ENCODE results near the gene ZBTB46. TPM values are rescaled to one million over a fixed set of nuclear protein-coding genes. Genes with fewer than 3 reads are reported as not detected.

Gene ZBTB46
- total RNA-seq, 2 experiments from 2014 or later: 0.67 to 1.3 TPM

DNA sequence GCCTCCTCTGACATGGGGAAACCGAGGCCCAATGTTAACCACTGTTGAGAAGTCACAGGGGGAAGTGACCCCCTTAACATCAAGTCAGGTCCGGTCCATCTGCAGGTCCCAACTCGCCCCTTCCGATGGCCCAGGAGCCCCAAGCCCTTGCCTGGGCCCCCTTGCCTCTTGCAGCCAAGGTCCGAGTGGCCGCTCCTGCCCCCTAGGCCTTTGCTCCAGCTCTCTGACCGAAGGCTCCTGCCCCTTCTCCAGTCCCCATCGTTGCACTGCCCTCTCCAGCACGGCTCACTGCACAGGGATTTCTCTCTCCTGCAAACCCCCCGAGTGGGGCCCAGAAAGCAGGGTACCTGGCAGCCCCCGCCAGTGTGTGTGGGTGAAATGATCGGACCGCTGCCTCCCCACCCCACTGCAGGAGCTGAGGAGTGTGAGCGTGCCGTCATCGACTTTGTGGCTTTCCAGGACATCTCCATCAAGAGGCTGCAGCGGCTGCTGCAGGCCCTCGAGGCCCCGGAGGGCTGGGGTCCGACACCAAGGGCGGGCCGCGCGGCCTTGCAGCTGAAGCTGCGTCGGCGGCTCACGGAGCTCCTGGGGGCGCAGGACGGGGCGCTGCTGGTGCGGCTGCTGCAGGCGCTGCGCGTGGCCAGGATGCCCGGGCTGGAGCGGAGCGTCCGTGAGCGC is 133.1 kb downstream of the ZBTB46 start:
- H3K27ac ChIP-seq (ENCODE audit: low read depth, low read length, poor library complexity, severe bottlenecking): no peak overlapping the region
- no peaks in the 10 kb centered on the region for H3K9me2 ChIP-seq (ENCODE audit: insufficient read depth, low read length)
- peaks cover 35% of the 10 kb centered on the region for H3K36me3 ChIP-seq (ENCODE audit: insufficient read depth, low read length)
- no peak overlapping the region for H2AFZ ChIP-seq (ENCODE audit: low read length)
- H3K4me3 ChIP-seq (ENCODE audit: low read depth, low read length, poor library complexity, severe bottlenecking): no peak overlapping the region
- H3K79me2 ChIP-seq (ENCODE audit: insufficient read depth, low read depth, low read length): no peaks in the 10 kb centered on the region
- ChIA-PET CTCF (ENCODE audit: unreplicated experiment) (no interaction called here), POLR2A (no interaction called here)
- no peaks in the 10 kb centered on the region for H4K20me1 ChIP-seq (ENCODE audit: insufficient read depth, low read length)
- peaks cover 9% of the 10 kb centered on the region for H3K4me1 ChIP-seq (ENCODE audit: insufficient read depth, low read length, poor library complexity, severe bottlenecking)
- DNase-seq (ENCODE audit: low spot score): no peak
- TF ChIP-seq EZH2phosphoT487 (IDR thresholded peaks at IDR 0.05; ENCODE audit: borderline replicate concordance, low read depth, low read length): no peak
- TF ChIP-seq, protein P1, sequence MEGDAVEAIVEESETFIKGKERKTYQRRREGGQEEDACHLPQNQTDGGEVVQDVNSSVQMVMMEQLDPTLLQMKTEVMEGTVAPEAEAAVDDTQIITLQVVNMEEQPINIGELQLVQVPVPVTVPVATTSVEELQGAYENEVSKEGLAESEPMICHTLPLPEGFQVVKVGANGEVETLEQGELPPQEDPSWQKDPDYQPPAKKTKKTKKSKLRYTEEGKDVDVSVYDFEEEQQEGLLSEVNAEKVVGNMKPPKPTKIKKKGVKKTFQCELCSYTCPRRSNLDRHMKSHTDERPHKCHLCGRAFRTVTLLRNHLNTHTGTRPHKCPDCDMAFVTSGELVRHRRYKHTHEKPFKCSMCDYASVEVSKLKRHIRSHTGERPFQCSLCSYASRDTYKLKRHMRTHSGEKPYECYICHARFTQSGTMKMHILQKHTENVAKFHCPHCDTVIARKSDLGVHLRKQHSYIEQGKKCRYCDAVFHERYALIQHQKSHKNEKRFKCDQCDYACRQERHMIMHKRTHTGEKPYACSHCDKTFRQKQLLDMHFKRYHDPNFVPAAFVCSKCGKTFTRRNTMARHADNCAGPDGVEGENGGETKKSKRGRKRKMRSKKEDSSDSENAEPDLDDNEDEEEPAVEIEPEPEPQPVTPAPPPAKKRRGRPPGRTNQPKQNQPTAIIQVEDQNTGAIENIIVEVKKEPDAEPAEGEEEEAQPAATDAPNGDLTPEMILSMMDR (conservative IDR thresholded peaks at IDR 0.05; ENCODE audit: low read length): no peak
- H3K9me3 ChIP-seq (ENCODE audit: low read length): no peaks in the 10 kb centered on the region
- BruUV-seq (replicated peaks): no TSS peak
- no peak overlapping the region for H3K4me2 ChIP-seq (ENCODE audit: low read length)
- intact Hi-C loops (cut with micrococcal nuclease; ENCODE audit: unreplicated experiment): no loop called here

DNA sequence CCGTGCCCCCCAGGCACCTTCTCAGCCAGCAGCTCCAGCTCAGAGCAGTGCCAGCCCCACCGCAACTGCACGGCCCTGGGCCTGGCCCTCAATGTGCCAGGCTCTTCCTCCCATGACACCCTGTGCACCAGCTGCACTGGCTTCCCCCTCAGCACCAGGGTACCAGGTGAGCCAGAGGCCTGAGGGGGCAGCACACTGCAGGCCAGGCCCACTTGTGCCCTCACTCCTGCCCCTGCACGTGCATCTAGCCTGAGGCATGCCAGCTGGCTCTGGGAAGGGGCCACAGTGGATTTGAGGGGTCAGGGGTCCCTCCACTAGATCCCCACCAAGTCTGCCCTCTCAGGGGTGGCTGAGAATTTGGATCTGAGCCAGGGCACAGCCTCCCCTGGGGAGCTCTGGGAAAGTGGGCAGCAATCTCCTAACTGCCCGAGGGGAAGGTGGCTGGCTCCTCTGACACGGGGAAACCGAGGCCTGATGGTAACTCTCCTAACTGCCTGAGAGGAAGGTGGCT is 133.7 kb downstream of the ZBTB46 start:
- Histone ChIP-seq H3K4me2 (ENCODE audit: low read length) (no peak overlapping the region), H3K79me2 (ENCODE audit: insufficient read depth, low read depth, low read length) (no peaks in the 10 kb centered on the region), H3K36me3 (ENCODE audit: insufficient read depth, low read length) (peaks cover 32% of the 10 kb centered on the region), H3K27ac (ENCODE audit: low read depth, low read length, poor library complexity, severe bottlenecking) (no peak overlapping the region), H4K20me1 (ENCODE audit: insufficient read depth, low read length) (no peaks in the 10 kb centered on the region), H3K9me2 (ENCODE audit: insufficient read depth, low read length) (no peaks in the 10 kb centered on the region), H2AFZ (ENCODE audit: low read length) (no peak overlapping the region), H3K9me3 (ENCODE audit: low read length) (no peaks in the 10 kb centered on the region), H3K4me1 (ENCODE audit: insufficient read depth, low read length, poor library complexity, severe bottlenecking) (peaks cover 9% of the 10 kb centered on the region), H3K4me3 (ENCODE audit: low read depth, low read length, poor library complexity, severe bottlenecking) (no peak overlapping the region)
- CTCF ChIA-PET (ENCODE audit: unreplicated experiment): no interaction called here
- no peak for TF ChIP-seq EZH2phosphoT487 (IDR thresholded peaks at IDR 0.05; ENCODE audit: borderline replicate concordance, low read depth, low read length)
- TF ChIP-seq, protein P1 (conservative IDR thresholded peaks at IDR 0.05; ENCODE audit: low read length): no peak
- intact Hi-C loops (cut with micrococcal nuclease; ENCODE audit: unreplicated experiment): no loop called here
- DNase-seq (ENCODE audit: low spot score): no peak
- POLR2A ChIA-PET: no interaction called here
- no TSS peak for BruUV-seq (replicated peaks)

DNA sequence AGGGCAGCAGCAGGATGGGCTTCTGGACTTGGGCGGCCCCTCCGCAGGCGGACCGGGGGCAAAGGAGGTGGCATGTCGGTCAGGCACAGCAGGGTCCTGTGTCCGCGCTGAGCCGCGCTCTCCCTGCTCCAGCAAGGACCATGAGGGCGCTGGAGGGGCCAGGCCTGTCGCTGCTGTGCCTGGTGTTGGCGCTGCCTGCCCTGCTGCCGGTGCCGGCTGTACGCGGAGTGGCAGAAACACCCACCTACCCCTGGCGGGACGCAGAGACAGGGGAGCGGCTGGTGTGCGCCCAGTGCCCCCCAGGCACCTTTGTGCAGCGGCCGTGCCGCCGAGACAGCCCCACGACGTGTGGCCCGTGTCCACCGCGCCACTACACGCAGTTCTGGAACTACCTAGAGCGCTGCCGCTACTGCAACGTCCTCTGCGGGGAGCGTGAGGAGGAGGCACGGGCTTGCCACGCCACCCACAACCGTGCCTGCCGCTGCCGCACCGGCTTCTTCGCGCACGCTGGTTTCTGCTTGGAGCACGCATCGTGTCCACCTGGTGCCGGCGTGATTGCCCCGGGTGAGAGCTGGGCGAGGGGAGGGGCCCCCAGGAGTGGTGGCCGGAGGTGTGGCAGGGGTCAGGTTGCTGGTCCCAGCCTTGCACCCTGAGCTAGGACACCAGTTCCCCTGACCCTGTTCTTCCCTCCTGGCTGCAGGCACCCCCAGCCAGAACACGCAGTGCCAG is 134.3 kb downstream of the ZBTB46 start, which contains the start of gene TNFRSF6B:
Gene TNFRSF6B (plus strand): TSS at position 25 of the 729 bp plus-strand sequence. CDS start 116 bp downstream, at position 141.
- H3K4me3 ChIP-seq (ENCODE audit: low read depth, low read length, poor library complexity, severe bottlenecking): no peak within 1 kb of the TSS
- peaks cover 9% of the 10 kb centered on the region for H3K4me1 ChIP-seq (ENCODE audit: insufficient read depth, low read length, poor library complexity, severe bottlenecking)
- intact Hi-C loops (cut with micrococcal nuclease; ENCODE audit: unreplicated experiment): no loop called here
- ChIA-PET CTCF (ENCODE audit: unreplicated experiment) (no interaction called here), POLR2A (no interaction called here)
- TF ChIP-seq, protein P1 (conservative IDR thresholded peaks at IDR 0.05; ENCODE audit: low read length): no peak
- TF ChIP-seq EZH2phosphoT487 (IDR thresholded peaks at IDR 0.05; ENCODE audit: borderline replicate concordance, low read depth, low read length): no peak
- H3K9me3 ChIP-seq (ENCODE audit: low read length): no peaks in the 10 kb centered on the region
- no peak within 1 kb of the TSS for H3K4me2 ChIP-seq (ENCODE audit: low read length)
- H3K79me2 ChIP-seq (ENCODE audit: insufficient read depth, low read depth, low read length): no peaks in the 10 kb centered on the region
- H4K20me1 ChIP-seq (ENCODE audit: insufficient read depth, low read length): no peaks in the 10 kb centered on the region
- no peak for DNase-seq (ENCODE audit: low spot score)
- no peak within 1 kb of the TSS for H3K27ac ChIP-seq (ENCODE audit: low read depth, low read length, poor library complexity, severe bottlenecking)
- H2AFZ ChIP-seq (ENCODE audit: low read length): no peak within 1 kb of the TSS
- H3K9me2 ChIP-seq (ENCODE audit: insufficient read depth, low read length): no peaks in the 10 kb centered on the region
- no TSS peak for BruUV-seq (replicated peaks)
- H3K36me3 ChIP-seq (ENCODE audit: insufficient read depth, low read length): peaks cover 32% of the 10 kb centered on the region

All from OCI-LY7 (cell line).